HuH-7 (cell line): ENCODE data around the gene HSPB7.
A peak's percentile ranks its signal among the peaks of the same experiment; 100 is the strongest.

Source experiments
- DNase-seq: peaks from one replicate; pipeline ENCODE4 v3.0.0; 2011; ENCODE audit warnings: low spot score

HSPB7 gene

DNA sequence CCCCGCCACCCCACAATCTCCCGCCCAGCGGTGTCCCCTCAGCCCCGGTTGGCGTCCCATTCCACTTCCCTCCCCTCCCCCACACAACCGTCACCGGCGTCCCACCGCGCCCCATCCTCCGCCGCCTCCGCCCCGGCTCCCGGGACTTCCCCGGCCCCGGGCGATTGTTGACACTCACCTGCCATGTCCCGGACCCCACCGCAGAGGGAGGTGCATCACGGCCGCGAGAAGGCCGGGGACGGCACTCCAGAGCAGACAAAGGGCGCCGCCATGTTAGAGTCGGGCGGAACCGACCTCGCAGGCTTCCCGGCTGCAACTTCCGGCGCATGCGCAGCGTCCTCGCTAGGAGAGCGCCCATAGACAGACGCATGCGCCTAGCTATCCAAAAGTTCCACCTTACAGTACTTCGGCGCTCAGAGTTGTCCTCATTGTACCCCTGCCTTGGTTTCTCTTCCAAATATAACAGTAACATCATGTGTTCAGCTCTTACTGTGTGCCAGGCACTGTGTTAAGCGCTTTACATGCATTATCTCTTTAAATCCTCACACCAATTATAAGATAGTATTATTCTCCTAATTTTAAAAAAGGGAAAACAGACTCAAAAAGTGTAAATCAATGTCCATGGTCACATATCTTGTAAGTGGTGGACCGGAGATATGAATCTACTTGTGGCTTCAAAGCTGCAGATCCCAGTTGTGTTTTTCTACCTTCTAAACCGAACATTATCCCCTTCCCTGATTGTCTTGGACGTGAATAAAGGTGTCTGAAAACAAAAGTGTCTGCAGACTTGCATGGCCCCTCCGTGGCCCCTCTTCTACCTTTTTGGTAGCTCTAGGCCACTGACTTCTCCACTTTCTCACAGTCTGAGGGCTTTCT is 41.8 kb downstream of the HSPB7 start, which contains the start of gene ZBTB17:
Gene ZBTB17, minus strand, starts transcription at position 297 of the 876 bp plus-strand sequence. CDS start 27,606 bp downstream, outside the sequence.
- peak; percentile 94 for DNase-seq

GRCh38 chr1:15975358-15975804 is 42.5 kb downstream of the HSPB7 start:
- peak; percentile 73 for DNase-seq

DNA sequence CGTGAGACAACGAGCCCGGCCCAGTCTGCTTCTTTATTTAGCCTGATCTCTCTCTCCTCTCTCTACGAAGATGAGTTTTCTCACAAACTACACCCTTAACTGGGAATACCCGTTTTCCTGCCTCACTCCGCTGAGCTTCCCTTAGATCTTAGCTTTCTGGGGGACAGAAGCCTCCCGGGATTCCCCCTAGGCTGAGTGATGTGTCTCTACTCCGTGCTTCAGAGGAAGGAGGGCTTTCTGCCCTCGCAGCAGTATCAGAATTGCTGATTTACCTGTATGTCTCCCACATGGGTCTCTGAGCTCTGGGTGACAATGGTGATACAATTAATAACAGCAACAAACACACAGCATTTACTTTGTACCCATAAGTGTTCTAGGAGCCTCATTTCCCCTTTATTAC is 43.0 kb downstream of the HSPB7 start:
- DNase-seq = no peak

GRCh38 chr1:15973772-15974171 is 44.1 kb downstream of the HSPB7 start:
- no peak for DNase-seq

DNA sequence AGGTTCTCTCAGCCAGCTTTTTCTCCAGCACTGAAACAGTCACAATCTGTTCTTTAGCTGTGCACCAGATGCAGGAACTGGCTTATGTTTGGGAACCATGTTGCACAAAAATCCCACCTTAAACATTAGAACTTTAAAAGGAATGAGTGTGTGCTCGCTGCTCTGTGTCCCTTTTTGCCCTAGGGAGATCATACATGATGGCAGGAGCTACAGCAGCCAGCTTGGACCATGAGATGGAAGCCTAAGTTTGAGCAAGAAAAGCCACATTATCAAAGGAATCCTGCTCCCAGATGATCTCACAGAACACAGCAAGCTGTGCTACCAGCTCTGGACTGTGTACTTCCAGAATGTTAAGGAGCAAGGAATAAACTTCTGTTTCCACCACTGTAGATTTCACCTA is 45.4 kb downstream of the HSPB7 start:
- no peak for DNase-seq

DNA sequence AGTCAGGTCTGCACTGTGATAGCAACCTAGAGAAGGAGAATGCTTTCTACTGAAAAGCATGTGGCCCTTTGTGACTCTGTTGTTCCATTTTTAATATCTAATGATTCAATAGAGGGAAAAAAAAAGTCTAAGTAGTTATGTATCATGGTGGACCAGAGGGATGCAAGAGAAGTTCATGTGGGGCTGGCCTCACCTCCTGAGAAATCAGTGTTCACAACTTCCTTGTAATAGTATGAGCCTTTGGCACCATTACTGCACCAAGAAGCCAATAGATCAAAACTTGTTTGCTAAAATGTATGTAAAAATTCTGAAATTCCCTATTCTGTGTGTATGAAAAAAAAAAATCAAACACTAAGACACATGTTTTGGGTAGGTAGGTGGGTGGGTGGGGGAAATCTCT is 46.9 kb downstream of the HSPB7 start:
- DNase-seq = no peak

GRCh38 chr1:15969321-15969880 is 48.4 kb downstream of the HSPB7 start:
- DNase-seq = no peak

DNA sequence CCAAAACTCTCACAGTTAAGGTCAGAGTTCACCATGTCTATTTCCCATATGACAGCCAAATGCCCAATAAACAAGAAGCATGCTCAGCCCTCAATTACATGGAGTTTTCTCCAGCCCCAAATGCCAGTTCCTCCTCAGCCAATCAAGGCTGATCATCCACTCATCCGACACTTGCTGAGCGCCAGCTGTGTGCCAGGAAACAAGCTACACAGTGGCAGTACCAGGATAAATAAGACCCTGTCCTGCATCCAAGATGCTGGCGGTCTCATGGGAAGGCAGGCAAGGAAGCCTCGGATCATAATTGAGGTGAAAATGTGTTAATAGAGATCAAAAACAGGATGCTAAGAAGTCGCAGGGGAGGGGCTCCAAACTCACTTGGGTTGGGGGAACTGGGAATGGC is 49.7 kb downstream of the HSPB7 start:
- DNase-seq = no peak

DNA sequence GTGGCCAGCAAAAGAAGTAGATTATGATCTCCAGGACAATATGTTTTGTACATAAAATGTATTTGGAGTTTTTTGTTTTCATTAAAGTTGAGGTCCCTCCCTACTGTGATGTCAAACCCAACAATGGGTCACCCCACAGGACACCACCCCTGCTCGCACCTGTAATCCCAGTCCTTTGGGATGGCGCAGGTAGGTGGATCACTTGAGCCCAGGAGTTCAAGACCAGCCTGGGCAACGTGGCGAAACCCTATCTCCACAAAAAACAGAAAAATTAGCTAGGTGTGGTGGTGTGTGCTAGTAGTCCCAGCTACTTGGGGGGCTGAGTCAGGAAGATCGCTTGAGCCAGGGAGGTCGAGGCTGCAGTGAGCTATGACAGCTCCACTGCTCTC is 50.9 kb downstream of the HSPB7 start:
- DNase-seq = no peak

- no peak for DNase-seq
These were observed 51.5 kb downstream of the HSPB7 start for GRCh38 chr1:15966081-15966955.

- no peak for DNase-seq
These were observed 52.5 kb downstream of the HSPB7 start for GRCh38 chr1:15965228-15965767.
